ENCODE measurements around the gene ADGRF1.
"Not testable (repeated sequence)": the region's sequence is repeated elsewhere in the genome, so short reads cannot be mapped to it uniquely, and the experiment has no call there.

ADGRF1 gene

DNA sequence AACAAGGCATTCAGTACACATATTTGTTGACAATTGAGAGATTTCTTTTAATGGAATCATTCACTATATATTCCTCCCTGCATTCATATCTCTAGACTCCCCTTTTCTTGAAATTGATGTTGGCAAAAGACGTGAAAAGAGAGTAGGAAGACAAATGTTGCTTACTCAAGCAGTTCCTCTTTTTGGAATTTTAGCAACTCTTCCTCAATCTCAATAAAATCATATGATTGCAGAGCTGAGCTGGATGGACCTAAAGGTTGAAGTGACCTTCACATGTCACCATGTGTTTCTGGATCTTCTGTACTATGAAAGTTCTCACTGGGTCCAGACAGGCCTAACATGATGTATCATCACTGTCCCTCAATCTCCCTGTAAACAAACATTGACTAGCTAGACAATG is 18.6 kb downstream of the ADGRF1 start:
- no peak for DNase-seq (ENCODE audit: low read depth in 2 of 3, low spot score in 2 of 3)

DNA sequence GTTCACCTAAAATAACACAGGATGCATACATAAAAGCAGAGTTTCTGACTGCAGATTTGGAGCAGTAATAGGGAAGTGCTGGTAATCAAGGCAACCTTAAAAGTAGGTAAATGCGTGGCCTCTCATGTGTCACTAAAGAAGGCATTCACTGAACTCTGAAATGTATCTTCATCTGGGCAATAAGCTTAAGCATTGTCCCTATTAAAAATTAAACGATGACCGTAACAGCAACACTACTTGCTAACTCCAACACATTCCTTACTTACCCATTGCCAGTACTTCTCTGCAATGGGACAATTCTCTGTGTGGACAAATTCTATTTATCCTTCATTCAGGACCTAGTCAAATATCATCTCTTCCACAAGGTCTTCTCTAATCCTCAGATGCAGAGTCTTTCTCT is 19.9 kb downstream of the ADGRF1 start:
- no peak for DNase-seq (ENCODE audit: low read depth in 2 of 3, low spot score in 2 of 3)

DNA sequence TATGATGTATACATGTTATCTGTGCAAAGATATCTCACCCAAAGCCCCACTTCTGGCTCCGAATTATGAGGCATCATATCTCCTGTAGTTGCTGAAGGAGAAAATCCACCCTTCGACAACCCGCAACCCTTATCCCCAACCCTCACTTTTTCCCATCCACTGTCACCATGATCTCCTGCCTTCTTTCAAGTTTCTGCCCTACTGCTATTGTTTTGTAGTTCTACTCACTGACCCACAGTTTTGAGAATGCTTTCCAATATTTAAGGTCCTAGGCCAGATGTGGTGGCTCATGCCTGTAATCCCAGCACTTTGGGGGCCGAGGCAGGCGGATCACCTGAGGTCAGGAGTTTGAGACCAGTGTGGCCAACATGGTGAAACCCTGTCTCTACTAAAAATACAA is 22.2 kb downstream of the ADGRF1 start:
- no peak for DNase-seq (ENCODE audit: low read depth in 2 of 3, low spot score in 2 of 3)

DNA sequence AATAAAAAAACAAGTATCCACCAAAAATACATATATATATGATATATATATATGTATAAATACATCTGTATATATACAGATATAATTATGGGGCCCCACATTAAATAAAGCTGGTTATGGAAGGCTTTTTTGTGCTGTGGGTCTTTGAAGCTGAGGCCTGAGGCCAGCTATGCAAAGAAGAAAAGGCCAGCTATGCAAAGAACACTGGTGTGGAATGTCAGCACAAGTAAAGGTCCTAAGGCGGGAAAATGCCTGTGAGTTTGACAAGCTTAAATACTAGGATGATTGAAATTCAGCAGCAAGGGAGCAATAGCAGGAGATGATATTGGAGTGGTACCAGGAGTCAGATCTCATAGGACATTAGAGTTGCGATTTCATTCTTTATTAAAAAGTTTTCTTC is 25.2 kb downstream of the ADGRF1 start:
- DNase-seq (ENCODE audit: low read depth in 2 of 3, low spot score in 2 of 3) = no peak

DNA sequence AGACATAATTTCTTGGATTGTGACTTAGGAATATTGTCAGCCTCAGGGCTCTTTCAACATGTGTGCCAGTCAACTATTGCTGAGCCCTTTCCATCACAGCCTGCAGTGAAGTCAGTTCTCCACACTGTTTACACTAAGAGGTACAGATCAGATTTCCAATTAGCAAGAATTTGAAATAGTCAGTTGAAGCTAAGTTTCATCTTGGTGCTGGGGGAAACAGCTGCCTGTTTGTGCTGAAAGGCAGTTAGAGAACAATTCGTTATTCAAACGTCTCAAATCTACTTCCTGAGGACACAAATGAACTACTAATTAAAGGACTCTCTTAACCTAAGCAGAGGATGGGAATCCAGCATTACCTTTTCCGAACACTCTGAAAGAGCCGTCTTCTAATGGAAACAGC is 25.9 kb downstream of the ADGRF1 start:
- no peak for DNase-seq (ENCODE audit: low read depth in 2 of 3, low spot score in 2 of 3)

DNA sequence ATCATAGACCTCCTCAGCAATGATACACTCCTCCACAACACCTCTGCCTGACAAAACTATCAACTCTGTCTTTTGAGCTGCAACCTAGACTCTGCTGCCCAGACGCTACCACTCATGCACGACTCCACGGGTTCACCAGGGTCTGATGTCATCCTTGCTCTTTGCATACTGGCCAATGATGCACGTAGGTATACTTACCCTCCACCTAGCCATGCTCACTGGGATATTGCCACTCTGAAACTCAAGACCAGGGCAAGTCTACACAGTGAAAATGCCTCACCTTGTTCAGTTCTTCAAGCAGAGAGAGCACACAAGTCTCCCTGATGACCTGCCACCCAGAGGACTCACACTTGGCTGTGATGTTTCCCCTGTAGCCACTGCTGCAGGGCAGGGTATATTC is 27.7 kb downstream of the ADGRF1 start:
- DNase-seq (ENCODE audit: low read depth in 2 of 3, low spot score in 2 of 3) = no peak

DNA sequence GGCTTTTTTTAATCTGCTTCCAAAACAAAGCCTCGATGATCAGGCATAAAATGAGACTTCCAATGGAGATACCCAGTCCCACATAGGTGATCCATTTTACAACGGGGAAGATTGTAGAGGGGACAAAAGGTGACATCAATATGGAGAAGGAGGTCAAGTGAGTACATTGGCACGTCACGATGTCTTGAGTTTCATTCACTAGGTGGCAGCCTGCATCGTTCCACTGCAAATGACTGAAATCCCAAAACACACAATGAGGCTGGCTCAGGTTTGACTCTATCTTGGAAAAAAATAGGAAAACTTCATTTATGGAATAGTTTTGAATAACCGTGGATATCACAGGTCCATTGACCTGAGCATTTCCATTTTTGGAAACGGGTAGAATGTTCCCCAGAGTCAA is 32.5 kb downstream of the ADGRF1 start:
- DNase-seq (ENCODE audit: low read depth in 2 of 3, low spot score in 2 of 3) = no peak

DNA sequence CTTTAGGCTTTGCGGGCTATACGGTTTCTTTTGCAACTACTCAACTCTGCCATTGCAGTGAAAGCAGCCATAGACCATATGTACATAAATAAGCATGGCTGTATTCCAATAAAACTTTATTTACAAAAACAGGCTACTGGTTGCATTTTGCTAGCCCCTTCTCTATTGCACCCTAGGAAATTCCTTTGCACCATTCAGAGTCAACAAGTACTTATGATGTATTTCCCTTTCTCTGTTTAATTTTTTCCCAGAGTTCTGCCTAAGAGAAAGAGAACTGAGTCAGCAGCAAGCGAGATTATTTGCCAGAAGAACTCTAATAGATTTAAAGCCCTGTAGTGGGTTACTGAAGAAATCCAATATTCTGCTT is 33.8 kb downstream of the ADGRF1 start:
- DNase-seq (ENCODE audit: low read depth in 2 of 3, low spot score in 2 of 3) = no peak

DNA sequence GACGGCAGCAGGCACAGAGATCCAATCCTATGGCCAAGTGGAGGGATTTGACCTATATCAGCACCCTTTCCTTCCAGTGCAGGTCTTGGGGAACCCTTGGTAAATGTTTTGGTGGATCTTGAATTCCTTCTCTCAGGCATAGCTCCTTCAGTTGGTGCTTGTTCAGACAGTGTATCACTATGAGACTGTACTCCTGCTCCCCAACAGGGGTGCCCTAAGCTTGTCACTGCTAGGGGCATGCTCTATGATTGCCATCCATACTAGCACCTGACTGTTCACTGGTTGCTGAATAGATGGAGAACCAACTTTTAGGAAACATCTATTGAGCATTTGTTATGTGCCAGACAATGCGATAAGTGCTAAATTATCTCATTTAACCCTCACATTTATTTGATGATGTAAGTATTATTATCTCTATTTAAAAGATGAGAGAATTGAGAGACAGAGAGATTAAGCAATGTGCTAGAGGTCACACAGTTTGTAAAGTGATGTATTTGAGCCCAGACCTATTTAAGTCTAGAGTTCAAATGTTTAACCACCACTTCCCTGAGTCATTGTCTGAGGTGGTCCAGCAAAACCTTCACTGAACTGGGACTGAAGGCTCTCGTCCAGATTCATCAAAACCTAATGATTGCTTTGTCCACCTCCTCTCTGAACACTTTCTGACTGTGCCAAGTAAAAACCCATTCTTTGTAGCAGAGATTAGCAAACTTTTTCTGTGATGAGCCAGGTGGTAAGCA is 34.3 kb downstream of the ADGRF1 start:
- DNase-seq (ENCODE audit: low read depth in 2 of 3, low spot score in 2 of 3) = no peak

DNA sequence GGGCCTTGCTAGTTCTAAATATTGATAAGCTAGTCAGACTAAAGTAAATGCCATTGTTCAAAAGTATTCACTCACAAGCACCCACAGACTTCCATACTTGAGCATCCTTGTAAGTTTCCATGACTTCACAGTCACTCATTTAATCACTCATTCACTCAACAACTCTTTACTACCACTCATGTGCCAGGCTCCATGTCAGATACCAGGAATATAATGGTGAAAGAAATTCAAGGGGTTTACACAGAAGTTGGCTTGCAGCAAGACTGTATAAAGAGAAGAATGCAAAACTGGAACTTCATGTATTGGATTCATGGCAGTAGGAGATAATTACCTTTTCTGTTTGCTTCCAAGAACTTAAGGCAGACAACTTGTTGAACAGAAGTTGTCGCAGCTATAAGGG is 36.6 kb downstream of the ADGRF1 start:
- no peak for DNase-seq (ENCODE audit: low read depth in 2 of 3, low spot score in 2 of 3)

DNA sequence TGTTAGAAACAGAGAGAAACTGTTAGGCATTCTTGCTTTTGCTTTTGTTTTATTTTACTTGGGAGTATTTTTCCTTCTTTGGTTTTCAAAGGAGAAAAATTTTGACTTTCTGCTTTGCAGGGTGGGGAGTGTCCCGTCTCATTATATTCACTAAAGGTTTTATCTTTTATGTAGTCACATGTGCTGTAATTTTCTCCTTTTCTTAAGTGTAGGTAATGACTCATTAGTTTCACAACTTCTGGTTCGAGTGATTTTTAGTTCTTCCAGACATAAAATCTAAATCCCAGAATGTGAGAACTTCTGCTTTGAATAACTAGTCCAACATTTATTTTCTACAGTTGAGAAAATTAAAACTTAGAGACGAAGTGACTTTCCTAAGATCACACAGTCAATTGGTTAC is 37.7 kb downstream of the ADGRF1 start:
- DNase-seq (ENCODE audit: low read depth in 2 of 3, low spot score in 2 of 3) = no peak

DNA sequence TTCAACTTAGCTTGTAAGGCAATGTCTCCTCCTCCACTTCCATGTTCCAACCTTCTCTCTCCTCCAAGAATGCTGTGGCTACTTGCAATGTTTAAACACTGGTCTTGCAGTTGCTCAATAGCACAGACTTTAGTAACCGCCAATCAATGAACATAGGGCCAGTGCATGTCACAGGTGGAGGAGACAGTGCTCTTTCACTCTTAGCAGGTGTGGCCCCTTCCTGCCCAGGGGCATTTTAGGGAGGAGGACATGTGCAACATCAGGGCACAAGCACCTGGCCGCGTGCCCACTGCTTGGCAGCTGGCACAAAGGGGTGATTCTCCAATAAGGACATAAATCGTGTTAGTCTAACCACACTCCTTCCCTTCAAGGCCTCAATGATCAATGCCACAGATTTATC is 41.3 kb downstream of the ADGRF1 start:
- no peak for DNase-seq (ENCODE audit: low read depth in 2 of 3, low spot score in 2 of 3)

DNA sequence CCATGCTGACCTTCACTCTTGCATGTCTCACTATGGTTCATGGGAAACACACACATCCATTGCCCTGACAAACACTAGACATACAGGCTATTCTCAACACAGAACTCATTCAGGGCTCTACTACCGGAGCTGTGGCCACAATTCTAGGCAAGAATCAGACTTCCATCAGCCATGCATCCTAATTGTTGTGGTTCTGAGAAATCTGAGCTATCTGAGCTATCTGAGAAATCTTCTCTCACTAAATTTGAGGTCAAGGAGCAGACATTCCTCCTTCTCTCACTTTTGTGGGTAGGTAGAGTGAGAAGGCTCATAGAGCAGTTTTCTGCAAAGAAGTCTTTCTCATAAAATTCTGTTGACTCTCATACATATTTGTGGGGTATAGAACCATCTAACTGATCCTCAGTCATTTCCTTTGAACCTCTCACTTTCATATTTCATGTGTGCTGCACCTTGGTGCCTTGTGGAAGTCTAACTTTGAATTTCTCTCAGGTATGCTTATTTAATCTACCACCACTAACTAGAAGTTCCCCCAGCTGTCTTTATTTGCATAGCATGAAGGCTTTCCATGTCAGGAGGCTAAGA is 43.6 kb downstream of the ADGRF1 start:
- DNase-seq (ENCODE audit: low read depth in 2 of 3, low spot score in 2 of 3) = no peak

DNA sequence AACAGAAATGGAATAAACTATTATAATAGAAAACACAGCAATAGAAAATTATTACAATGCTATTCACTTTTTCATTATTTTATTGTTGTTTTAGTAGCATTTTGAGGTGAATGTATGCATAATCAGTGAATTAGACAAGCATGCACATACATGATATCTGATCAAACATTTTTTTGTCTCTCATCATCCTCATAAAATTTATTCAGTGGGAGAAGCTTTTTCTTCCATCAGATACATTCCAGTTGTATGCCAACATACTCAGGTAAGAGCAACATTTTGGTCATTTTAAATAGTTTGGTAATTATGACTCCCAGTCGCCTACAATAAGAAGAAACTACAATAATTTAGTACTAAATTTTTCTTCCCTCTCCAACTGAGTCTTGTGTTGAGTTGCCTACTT is 44.5 kb downstream of the ADGRF1 start:
- DNase-seq (ENCODE audit: low read depth in 2 of 3, low spot score in 2 of 3) = no peak

DNA sequence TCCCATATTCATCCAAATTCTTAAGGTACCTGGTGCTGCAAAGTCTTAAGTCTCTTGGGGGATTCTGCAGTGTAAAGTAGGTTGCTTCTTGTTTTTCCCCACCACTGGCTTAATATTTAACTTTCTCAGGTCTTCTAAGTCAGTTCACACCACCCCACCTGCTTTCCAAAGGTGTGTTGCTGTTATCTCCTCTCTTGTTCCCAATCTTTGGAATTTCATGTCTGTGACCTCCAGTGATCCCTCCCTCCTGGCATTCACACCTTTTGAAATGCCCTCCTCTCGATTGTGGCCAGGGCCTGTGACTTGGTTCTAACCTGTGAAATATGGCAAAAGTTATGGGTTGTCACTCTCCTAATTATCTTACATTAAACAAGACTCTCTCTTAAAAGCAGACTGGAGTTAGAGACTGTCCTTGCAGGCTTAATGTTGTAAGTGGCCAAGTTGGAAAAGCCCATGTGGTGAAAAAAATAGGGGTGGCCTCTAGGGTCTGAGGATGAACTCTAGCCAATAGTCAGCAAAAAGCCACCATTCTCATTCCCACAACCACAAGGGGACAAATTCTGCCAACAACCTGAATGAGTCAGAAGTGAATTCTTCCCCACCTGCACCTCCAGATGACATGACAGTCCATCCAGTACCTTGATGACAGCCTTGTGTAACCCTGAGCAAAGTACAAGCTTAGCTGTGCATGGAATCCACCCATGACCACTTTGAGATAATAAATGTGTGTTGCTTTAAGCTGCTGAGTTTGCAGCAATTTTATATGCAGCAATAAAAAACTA is 45.1 kb downstream of the ADGRF1 start:
- DNase-seq (ENCODE audit: low read depth in 2 of 3, low spot score in 2 of 3) = no peak

DNA sequence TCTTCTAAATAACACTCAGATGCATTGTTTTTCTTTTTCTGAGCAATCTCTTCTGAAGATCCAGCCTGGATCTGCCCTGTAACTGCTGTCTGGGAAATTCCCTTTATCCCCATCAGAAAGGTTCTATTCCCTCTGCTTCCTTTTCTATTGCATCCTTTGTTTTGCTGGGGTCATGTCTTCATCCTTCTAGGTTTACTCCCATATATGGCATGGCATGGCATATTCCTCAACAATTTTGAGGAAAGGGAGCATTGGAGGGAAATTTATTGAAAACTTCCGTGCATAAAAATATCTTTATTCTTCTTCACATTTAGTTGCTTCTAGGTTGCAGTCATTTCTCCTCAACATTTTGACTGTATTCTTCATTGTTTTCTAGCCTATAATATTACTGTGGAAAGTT is 47.2 kb downstream of the ADGRF1 start:
- no peak for DNase-seq (ENCODE audit: low read depth in 2 of 3, low spot score in 2 of 3)

DNA sequence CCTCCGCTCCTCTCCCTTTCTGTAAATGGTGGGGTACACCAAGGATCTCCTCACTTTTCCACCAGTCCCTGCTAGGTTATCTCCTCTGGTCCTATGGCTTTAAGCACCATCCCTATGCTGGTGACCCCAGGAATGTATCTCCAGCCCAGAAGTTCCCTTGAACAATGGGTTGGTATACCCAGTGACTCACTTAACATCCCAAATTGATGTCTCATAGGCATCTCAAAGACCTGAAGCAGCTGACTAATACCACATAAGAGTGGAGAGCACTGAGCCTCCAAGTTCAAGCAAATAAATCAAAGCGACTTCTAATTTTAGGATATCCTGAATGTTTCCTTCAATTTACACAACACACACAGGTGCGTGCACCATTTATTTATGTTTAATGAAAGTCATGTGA is 48.3 kb downstream of the ADGRF1 start:
- DNase-seq (ENCODE audit: low read depth in 2 of 3, low spot score in 2 of 3) = no peak

DNA sequence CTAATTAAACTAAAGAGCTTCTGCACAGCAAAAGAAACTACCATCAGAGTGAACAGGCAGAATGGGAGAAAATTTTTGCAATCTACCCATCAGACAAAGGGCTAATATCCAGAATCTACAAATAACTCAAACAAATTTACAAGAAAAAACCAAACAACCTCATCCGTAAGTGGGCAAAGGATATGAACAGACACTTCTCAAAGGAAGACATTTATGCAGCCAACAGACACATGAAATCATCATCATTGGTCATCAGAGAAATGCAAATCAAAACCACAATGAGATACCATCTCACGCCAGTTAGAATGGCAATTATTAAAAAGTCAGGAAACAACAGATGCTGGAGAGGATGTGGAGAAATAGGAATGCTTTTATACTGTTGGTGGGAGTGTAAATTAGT is 49.7 kb downstream of the ADGRF1 start:
- not testable (repeated sequence) for DNase-seq (ENCODE audit: low read depth in 2 of 3, low spot score in 2 of 3)

DNA sequence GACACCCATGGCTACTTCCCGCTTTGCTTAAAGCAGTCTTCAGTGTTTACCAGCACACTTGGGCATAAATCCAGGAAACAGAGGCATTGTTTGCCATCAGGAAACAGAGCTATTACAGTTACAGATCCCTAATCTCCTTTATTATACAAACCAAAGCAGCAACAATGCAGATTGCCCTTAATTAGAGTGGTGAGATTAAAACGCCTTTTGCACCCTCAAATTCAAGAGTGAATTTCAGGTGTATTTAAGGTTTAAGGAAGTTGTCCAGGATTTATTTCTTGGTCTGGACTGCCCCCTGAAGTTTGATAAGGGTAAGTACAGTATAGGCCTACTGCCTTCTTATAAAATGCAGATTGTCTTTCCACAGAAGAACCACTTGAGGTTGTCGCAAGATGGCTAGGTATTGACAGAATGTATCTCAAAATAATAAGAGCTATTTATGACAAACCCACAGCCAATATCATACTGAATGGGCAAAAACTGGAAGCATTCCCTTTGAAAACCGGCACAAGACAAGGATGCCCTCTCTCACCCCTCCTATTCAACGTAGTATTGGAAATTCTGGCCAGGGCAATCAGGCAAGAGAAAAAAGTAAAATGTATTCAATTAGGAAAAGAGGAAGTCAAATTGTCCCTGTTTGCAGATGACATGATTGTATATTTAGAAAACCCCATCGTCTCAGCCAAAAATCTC is 51.2 kb downstream of the ADGRF1 start:
- not testable (repeated sequence) for DNase-seq (ENCODE audit: low read depth in 2 of 3, low spot score in 2 of 3)

DNA sequence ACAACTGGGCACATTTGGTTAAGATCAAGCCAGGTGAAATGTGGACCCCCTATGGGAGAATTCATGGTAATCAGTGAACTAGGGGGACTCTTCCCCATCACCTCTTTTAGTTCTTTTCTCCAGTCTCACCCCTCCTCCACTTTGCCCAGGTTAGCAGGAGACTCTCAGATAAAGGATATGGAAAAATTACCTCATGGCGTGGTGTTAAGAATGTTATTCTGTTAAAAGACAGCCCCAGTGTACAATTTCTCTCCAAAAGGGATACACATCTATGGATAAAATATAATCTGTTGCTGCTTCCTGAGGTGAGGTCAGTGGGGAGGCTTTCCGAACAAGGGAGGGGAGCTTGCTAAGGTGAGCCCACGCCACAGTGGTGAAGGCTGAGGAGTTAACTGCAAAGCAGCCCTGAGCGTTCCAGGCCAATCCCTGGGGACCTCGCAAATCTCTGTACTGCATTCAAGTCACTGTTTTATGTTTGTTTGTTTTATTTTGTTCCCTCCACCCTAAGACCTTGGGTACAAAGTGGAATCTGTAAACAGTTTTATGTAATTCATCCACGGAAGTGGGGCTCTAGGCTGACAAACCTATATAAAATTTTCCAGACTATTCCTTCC is 52.0 kb downstream of the ADGRF1 start:
- DNase-seq (ENCODE audit: low read depth in 2 of 3, low spot score in 2 of 3) = no peak

DNA sequence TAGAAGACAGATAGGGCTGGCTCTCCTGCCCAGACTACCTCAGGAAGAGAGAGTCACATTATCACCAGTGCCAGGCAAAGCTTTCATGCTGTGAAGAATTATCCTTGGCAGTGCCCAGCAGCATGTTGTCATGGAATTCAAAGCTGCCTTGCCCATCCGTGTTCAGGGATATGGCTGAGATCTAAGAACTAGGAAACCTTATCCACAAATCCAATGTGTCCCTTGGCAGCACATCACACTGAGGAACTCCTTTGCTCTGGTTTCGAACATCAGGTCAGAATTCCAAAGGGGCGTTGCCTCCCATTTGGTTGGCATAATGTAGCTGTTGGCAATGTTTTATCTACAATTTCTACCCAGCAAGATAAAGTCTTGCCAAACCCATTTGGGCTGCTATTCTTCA is 52.7 kb downstream of the ADGRF1 start:
- no peak for DNase-seq (ENCODE audit: low read depth in 2 of 3, low spot score in 2 of 3)

DNA sequence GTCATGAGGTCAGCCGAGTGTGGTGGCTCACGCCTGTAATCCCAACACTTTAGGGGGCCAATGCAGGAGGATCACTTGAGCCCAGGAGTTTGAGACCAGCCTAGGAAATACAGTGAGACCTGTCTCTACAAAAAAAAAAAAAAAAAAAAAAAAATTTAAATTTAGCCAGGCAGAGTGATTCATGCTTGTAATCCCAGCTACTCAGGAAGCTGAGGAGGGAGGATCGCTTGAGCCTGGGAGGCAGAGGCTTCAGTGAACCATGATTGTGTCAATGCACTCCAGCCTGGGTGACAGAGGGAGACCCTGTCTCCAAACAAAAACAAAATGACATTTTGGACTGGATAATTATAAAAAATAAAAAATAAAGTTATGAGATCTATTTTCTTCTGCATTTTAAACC is 56.2 kb downstream of the ADGRF1 start:
- DNase-seq (ENCODE audit: low read depth in 2 of 3, low spot score in 2 of 3) = no peak
